Caki2 (cell line): ENCODE measurements around the gene MTMR8. TPM values are rescaled to one million over a fixed set of nuclear protein-coding genes. Genes with fewer than 3 reads are reported as not detected.
"Not testable (repeated sequence)": the region's sequence is repeated elsewhere in the genome, so short reads cannot be mapped to it uniquely, and the experiment has no call there.

ENCODE experiments used
- DNase-seq: peaks from one replicate; pipeline ENCODE4 v3.0.0-alpha.2; 2015; ENCODE audit warnings: low read depth
- in situ Hi-C: cut with HindIII; loops from 2 replicates; pipeline ENCODE4 v1.10.0; 2016; ENCODE audit warnings: low sequenced_read_pairs, low pct_unique_long_range_greater_than_20kb, mixed read lengths
- total RNA-seq: library from RNA; depleted of rRNA; stranded (reverse); fragments of >200 nt; shearing (Covaris generic); gene quantifications from 2 replicates; pipeline ENCODE4 v1.2.3, GENCODE V29; 2014; ENCODE audit warnings: low replicate concordance; rRNA removed

The MTMR8 gene
- 0.20 and 2.2 TPM in 2 replicates for total RNA-seq

DNA sequence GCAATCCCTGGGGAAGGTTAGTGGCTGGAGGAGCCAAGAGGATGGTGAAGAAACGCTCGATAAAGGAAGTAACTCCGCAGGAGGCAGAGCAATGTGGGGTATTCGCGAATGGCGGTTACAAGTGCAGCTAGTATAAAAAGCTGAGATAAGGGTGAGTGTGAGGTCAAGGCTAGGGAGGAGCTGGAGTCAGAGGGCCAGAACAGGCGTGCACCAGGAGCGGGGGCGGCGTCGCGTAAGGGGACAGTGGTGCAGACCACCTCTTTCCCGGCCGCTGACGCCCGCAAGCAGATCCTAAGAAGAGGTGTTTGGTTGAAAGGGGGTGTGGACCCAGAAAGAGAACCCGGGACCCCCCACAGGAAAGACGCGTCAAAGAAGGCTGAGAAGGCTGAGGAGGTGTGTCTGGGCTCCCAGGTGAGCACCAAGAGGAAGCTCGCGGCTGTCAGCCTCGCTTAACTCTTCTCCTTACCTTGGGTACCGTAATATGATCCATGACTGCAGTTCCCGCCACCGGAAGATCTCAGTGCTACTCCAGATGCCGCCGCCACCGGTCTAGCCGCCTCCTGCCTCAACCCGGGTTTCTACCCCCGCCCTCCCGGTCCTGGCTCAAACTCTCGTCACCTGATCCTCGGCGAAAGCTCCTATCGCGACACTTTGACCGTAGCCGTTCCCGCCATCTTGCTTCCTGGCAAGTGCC is at the start of gene MTMR8:
TSS of gene MTMR8 (minus strand) at position 579 of the 694 bp plus-strand sequence. CDS start at position 490, 89 bp downstream.
- in situ Hi-C loops = no loop called here
- peak; percentile 58 for DNase-seq

GRCh38 chrX:64439551-64439950 is 44.3 kb upstream of the MTMR8 start:
- DNase-seq = no peak
- in situ Hi-C loops = no loop called here

DNA sequence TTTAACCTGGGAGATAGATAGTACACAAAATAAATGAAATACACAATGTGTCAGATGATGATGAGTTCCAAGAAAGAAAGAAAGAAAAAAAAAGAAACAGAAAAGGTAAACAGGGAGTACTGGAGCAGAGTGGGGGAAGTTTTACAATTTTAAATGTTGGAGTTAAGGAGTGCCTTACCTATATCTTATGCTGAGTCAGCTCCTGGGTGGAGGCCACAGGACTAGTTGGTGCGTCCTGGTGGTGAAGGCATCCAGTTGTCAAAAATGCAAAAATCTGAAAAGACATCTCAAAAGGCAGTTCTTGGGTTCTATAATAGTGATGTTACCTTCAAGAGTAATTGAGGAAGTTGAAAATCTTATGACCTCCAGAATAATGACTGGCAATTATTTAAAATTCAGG is 42.4 kb upstream of the MTMR8 start:
- in situ Hi-C loops = no loop called here
- DNase-seq = no peak

DNA sequence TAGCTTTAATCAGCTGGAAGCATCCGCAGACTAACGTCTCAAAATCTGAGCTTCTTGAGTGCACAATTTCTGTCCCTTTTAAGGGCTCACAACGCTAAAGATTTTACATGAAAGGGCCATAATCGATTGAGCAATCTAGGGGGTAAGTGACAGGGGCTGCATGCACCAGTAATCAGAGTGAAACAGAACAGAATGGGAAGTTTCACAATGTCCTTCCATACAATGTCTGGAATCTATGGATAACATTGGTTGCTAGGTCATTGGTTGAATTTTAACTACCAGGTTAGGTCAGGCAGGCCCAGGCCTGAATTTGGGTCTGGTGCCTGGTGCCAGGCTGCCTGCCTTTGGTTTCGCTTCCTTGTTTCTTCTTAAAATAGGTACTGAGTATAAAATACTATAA is 42.0 kb upstream of the MTMR8 start:
- in situ Hi-C loops = no loop called here
- DNase-seq = no peak

DNA sequence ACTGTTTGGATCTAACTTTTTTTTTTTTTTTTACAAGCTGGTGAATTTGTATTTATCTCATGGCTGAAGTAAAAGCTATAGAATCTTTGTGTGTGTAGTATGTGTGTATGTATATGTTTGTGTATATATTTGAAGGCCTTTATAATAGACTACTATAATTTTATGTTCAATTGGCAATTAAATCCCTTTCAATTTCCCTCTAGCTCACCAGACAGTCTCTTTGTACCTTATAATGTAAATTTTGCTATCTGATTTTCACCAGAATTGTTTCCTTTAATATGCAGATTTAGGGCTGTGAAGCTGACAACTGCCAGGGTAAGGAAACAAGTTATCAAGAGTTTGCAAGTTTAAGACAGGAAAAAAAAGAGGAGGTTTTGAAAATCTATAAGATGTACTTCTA is 33.1 kb upstream of the MTMR8 start:
- DNase-seq = no peak
- in situ Hi-C loops = no loop called here

DNA sequence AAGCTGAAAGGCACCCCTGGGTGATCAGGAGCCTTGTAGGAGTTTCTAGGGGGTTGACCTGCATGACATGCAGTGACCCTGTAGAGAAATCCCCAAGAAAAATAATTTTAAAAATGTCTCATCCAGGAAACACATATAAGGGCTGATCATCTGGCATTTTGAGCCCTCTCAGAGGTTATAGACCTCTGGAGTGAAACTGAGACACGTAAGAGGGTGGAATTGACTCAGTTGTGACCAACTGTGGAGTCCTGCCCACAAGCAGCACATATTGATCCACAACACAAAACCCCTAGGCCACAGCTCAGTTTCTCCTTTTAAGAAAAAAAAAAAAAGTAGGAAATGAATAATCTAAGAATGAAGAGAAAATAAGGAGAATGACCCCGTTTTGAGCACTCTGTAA is 32.5 kb upstream of the MTMR8 start:
- DNase-seq = no peak
- in situ Hi-C loops = no loop called here

GRCh38 chrX:64427281-64427680 is 32.0 kb upstream of the MTMR8 start:
- in situ Hi-C loops = no loop called here
- DNase-seq = no peak

- in situ Hi-C loops, DNase-seq: not testable (repeated sequence)
These were observed 14.5 kb upstream of the MTMR8 start for GRCh38 chrX:64409730-64410129.

DNA sequence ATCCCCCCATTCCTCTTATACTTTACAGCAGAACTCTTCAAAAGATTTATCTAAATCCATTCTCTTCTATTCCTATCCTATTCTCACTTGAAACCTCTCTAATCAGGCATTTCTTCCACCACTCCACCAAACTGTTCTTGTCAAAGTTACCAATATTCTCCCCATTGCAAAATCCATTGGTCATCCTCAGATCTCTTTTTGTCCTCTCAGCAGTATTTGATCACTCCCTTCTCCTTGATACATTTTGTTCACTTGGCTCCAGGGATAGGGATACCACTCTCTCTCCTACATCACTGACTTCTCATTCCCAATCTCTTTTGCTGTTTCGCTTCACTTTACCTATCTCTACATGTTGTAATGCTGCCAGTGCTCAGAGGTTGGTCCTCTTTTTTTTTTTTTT is 2.8 kb upstream of the MTMR8 start:
- no peak for DNase-seq
- in situ Hi-C loops = no loop called here

DNA sequence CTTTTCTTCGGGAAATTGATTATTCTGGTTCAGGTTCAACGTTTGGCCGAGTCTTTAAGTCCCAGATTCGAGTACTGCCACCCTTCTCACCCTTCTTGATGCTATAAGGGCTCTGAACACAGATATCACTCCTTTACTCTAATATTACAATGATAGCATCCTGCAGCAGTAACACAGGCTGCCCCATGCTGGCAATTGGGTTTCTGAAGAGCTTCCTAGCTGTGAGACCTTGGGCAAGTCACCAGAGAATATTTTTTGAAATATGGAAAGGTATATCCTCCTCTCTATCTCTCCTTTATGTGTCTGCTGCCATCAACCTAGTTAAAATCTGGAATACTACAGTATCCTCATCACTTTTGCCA is 297 bp upstream of the MTMR8 start:
- in situ Hi-C loops = no loop called here

GRCh38 chrX:64394059-64394873 is 986 bp downstream of the MTMR8 start:
- no peak for DNase-seq
- in situ Hi-C loops = no loop called here

More for the DNA sequence above, 297 bp upstream of the MTMR8 start:
- no peak for DNase-seq

DNA sequence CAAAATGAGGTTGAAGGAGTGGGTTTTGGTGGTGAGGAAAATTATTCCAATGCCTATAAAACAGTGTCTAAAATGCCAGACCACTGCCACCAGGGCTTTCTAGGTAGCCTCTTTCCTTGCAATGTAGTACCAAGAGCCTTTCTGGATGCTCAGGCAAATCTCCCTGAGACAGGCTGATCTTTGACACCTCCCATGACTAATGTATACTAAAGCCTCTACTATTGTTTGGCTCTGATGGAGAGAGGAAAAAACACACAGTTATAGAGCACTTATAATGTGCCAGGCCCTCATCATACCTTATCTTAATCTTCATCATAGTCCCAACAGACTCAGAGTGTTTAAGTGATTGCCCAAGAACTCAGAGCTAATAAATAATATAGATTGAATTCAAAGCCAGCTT is 5.8 kb downstream of the MTMR8 start:
- in situ Hi-C loops = no loop called here

GRCh38 chrX:64380789-64381188 is 14.5 kb downstream of the MTMR8 start:
- in situ Hi-C loops, DNase-seq: not testable (repeated sequence)

More for the DNA sequence above, 5.8 kb downstream of the MTMR8 start:
- DNase-seq = no peak

DNA sequence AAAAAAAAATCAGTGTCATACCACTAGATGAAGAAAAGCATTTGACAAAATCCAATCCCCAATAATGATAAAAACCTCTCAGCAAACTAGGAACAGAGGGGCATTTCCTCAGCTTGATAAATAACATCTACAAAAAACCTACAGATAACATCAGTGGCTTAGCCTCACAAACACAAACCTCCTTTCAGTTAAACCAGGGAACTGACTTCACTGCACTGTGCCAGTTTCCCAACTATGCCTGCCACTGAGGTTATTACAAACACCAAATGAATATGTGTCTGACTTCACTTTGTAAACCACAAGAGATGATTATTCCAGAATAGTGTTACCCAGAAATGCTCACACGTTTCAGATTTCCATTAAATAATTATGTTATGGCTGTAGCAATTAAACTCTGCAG is 15.3 kb downstream of the MTMR8 start:
- no peak for DNase-seq
- in situ Hi-C loops = no loop called here

DNA sequence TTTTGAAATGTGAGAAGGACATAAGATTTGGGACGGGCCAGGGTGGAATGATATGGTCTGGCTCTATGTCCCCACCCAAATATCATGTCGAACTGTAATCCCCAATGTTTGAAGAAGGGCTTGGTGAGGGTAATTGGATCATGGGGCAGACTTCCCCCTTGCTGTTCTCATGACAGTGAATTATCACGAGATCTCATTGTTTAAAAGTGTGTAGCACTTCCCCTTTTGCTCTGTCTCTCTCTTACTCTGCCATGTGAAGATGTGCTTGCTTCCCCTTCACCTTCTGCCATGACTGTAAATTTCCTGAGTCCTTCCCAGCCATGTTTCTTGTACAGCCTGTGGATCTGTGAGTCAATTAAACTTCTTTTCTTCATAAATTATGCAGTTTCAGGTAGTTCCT is 17.5 kb downstream of the MTMR8 start:
- in situ Hi-C loops = no loop called here
- DNase-seq = no peak

DNA sequence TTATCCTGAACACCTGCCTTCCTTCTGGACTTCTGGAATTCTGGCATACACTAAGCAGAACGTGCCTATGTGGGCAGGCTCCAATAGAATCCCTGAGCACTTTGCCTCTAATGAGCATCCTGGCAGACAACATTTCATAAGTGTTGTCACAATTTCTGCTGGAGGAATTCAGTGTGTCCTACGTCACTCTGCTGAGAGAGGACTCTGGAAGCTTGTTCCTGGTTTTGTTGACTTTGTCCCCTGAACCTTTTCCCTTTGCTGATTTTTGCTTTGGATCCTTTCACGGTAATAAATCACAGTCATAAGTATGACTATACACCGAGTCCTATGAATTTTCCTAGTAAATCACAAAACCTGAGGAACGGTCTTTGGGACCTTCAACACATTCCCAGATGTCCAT is 43.2 kb downstream of the MTMR8 start:
- in situ Hi-C loops = no loop called here

GRCh38 chrX:64350521-64350920 is 44.7 kb downstream of the MTMR8 start:
- DNase-seq = no peak
- in situ Hi-C loops = no loop called here

More for the DNA sequence above, 43.2 kb downstream of the MTMR8 start:
- DNase-seq = no peak

DNA sequence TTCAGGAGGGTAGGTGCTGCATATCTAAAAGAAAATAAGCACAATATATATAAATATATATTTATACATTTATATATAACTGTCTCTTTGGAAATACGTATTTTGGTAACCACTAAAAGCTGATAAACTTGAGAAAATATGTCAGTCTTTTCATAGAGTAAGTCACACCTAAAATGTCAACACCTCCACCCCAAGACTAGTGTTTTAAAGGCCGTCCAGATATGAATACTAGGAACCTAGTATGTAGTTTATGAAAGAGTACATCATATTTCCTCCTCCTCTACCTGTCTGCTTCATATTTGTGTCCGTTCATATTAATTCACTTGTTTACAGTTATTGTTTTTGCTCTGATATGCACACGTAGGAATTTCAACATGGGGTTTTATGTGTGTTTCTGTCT is 45.2 kb downstream of the MTMR8 start:
- DNase-seq = no peak
- in situ Hi-C loops = no loop called here

DNA sequence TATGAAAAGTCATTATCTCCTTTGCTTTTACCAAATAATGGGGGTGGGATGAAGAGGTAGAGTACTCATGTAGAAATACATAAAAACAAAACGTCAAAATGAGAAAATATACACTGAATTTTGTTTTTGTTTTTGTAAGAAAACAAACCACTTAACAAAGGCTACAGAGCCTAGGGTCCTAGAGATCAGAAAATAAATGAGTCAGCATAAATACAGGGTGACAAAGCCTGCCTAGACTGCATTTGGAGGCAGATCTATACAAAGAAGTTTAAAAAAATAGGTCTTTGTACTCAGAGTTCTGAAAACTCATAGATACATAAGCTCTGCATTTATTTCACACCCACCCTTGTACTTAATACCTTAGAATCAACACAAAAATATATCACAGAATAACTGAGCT is 52.4 kb downstream of the MTMR8 start:
- DNase-seq = no peak
- in situ Hi-C loops = no loop called here

DNA sequence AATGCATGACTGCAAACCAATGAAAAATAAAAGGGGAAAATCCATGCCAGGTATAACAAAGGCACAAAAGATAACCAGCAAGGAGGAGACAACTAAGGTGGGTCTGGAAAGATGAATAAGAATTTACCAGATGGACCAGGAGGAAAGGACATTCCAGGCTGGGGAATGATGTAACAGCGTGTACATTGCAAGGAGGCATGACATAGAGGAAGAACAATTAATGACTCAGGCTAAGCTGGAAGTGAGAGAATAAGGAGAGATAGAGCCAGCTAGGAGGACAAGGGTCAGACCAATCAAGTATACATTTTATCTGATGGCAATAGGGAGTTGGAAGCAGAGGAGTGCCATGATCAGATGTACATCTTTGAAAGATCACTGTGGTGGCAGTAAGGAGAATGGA is 57.0 kb downstream of the MTMR8 start:
- DNase-seq = no peak
- in situ Hi-C loops = no loop called here
